ENCODE data around the gene KCNH2. TPM values are rescaled to one million over a fixed set of nuclear protein-coding genes. Genes with fewer than 3 reads are reported as not detected.

Gene KCNH2
- total and polyA plus RNA-seq, 4 donors: 0.18 to 74.6 (median 0.33) TPM; not detected in 1

DNA sequence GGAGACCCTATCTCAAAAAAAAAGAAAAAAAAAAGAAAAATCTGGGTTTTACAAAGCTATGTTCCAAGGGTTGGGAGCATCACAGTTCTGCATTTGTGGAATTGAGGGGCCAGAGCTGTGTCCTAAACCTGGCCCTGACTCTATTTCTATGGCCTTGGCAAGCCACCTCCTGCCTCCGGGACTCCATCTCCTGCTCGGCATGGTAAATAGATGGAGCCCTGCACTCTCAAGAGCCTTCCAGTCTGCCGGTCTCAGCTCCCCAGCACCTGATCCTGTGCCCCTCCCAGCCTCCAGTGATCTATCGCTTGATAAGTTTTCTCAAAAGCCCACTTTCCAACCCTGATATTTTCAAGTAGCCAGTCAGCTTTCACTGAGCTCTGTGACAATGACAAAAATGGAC lies 43.0 kb downstream of the KCNH2 start:
- 72% methylated on average over 4 of the region's 4 CpGs for WGBS
- H3K27me3 ChIP-seq (ENCODE audit: control insufficient read depth in 4 of 4, insufficient read depth in 4 of 4, low read length in 3 of 4): peaks cover 0 to 2% (median 0%) of the 10 kb centered on the region in 4 donors
- H3K36me3 ChIP-seq (ENCODE audit: control insufficient read depth in 4 of 4, insufficient read depth in 3 of 4, low read depth in 1 of 4, low read length in 3 of 4): no peaks in the 10 kb centered on the region
- H3K4me3 ChIP-seq (ENCODE audit: low read depth in 1 of 3, low read length in 3 of 3): no peak overlapping the region
- no peak overlapping the region for H3K27ac ChIP-seq (ENCODE audit: low read depth in 1 of 2, low read length in 2 of 2)
- TF ChIP-seq, protein P1, sequence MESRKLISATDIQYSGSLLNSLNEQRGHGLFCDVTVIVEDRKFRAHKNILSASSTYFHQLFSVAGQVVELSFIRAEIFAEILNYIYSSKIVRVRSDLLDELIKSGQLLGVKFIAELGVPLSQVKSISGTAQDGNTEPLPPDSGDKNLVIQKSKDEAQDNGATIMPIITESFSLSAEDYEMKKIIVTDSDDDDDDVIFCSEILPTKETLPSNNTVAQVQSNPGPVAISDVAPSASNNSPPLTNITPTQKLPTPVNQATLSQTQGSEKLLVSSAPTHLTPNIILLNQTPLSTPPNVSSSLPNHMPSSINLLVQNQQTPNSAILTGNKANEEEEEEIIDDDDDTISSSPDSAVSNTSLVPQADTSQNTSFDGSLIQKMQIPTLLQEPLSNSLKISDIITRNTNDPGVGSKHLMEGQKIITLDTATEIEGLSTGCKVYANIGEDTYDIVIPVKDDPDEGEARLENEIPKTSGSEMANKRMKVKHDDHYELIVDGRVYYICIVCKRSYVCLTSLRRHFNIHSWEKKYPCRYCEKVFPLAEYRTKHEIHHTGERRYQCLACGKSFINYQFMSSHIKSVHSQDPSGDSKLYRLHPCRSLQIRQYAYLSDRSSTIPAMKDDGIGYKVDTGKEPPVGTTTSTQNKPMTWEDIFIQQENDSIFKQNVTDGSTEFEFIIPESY (IDR thresholded peaks at IDR 0.05): no peak
- TF ChIP-seq JUND (IDR thresholded peaks at IDR 0.05) (no peak), NR2F2 (IDR thresholded peaks at IDR 0.05) (no peak), SP1 (IDR thresholded peaks at IDR 0.05) (no peak), RAD21 (IDR thresholded peaks at IDR 0.05) (no peak), FOXA2 (IDR thresholded peaks at IDR 0.05) (no peak), EGR1 (IDR thresholded peaks at IDR 0.05; ENCODE audit: low read depth in 2 of 2) (no peak), CTCF (IDR thresholded peaks at IDR 0.05; ENCODE audit: low read depth, low read length, missing input control) (no peak), FOXA1 (IDR thresholded peaks at IDR 0.05) (no peak), YY1 (IDR thresholded peaks at IDR 0.05) (no peak), MAX (IDR thresholded peaks at IDR 0.05) (no peak), HNF4A (conservative IDR thresholded peaks at IDR 0.05) (no peak), RXRA (IDR thresholded peaks at IDR 0.05) (no peak), TAF1 (conservative IDR thresholded peaks at IDR 0.05) (no peak), GABPA (IDR thresholded peaks at IDR 0.05 in 1 of 2, conservative IDR thresholded peaks at IDR 0.05 in 1 of 2) (no peak)
- TF ChIP-seq, protein P2, sequence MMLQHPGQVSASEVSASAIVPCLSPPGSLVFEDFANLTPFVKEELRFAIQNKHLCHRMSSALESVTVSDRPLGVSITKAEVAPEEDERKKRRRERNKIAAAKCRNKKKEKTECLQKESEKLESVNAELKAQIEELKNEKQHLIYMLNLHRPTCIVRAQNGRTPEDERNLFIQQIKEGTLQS (IDR thresholded peaks at IDR 0.05): no peak
- no peak overlapping the region for H3K9ac ChIP-seq (ENCODE audit: low read depth in 1 of 2, low read length in 2 of 2)
- no peaks in the 10 kb centered on the region for H3K9me3 ChIP-seq (ENCODE audit: control insufficient read depth in 4 of 4, low read length in 3 of 4)
- H3K4me1 ChIP-seq (ENCODE audit: control insufficient read depth in 4 of 4, insufficient read depth in 4 of 4, low read length in 3 of 4): no peaks in the 10 kb centered on the region
- no peak for DNase-seq (ENCODE audit: low spot score)

DNA sequence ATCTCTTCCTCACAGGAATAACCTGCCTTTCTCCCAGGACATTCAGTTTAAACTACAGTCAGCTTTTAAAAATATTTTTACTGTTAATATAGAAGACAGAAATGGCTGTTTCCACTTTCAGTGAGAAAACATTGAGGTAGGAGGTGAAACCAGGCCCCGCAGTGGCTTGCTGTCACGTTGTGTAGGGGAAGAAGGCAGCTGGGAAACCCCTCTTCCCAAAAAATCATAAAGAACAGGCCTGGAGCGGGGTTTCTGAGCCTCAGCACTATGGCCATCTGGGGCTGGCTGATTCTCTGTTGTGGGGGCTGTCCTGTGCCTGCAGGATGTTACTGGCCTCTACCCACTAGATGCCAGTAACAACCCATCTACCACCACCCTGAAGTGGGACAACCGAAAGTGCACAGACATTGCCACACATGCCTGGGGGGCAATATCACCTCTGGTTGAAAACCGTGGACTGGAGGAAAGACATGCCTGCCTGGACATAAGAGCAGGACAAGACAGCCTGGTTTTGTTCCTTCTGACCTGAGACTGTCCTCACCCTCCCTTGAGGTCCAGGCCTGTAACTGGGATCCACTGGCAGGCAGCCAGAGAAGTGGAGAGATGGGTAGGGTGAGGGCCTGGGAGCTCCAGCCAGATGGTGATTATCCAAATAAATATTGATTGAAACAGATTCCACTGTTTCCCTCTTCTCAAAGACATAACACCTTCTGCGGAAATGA lies 43.9 kb downstream of the KCNH2 start:
- no peak for DNase-seq (ENCODE audit: low spot score)
- TF ChIP-seq, protein P1 (IDR thresholded peaks at IDR 0.05): no peak
- Histone ChIP-seq H3K36me3 (ENCODE audit: control insufficient read depth in 4 of 4, insufficient read depth in 3 of 4, low read depth in 1 of 4, low read length in 3 of 4) (no peaks in the 10 kb centered on the region), H3K27me3 (ENCODE audit: control insufficient read depth in 4 of 4, insufficient read depth in 4 of 4, low read length in 3 of 4) (peaks cover 0 to 2% (median 0%) of the 10 kb centered on the region in 4 donors), H3K4me1 (ENCODE audit: control insufficient read depth in 4 of 4, insufficient read depth in 4 of 4, low read length in 3 of 4) (no peaks in the 10 kb centered on the region), H3K9ac (ENCODE audit: low read depth in 1 of 2, low read length in 2 of 2) (no peak overlapping the region), H3K4me3 (ENCODE audit: low read depth in 1 of 3, low read length in 3 of 3) (no peak overlapping the region), H3K27ac (ENCODE audit: low read depth in 1 of 2, low read length in 2 of 2) (no peak overlapping the region), H3K9me3 (ENCODE audit: control insufficient read depth in 4 of 4, low read length in 3 of 4) (no peaks in the 10 kb centered on the region)
- 87% methylated on average over 6 of the region's 6 CpGs for WGBS
